Calu3 (cell line): ENCODE results near the gene PRKN. TPM values are rescaled to one million over a fixed set of nuclear protein-coding genes. Genes with fewer than 3 reads are reported as not detected.

Experiments used
- BruUV-seq: library from RNA; stranded (reverse); fragments of 400-500 nt; replicated peaks from 2 replicates; lab custom pipeline; 2021; lab: Mats Ljungman, UMichigan
- CTCF ChIA-PET: fragments of 300-600 bp; sonication (Branson Sonifier 250); formaldehyde crosslinking; loops from one replicate; lab custom pipeline; 2022; ENCODE audit warnings: antibody characterized with exemption; lab: Charles Lee
- DNase-seq: peaks from one replicate; pipeline ENCODE4 v3.0.0; 2022
- H3K27ac Mint-ChIP-seq: one replicate; pipeline ENCODE4 v1.8.0; 2022; ENCODE audit warnings: mixed read lengths; ENCODE audit not compliant: unreplicated experiment
- H3K27me3 Mint-ChIP-seq: one replicate; pipeline ENCODE4 v1.8.0; 2022; ENCODE audit warnings: mixed read lengths; ENCODE audit not compliant: unreplicated experiment
- H3K36me3 Mint-ChIP-seq: one replicate; pipeline ENCODE4 v1.8.0; 2022; ENCODE audit warnings: mild to moderate bottlenecking, moderate library complexity, mixed read lengths; ENCODE audit not compliant: insufficient read depth, unreplicated experiment
- H3K4me1 Mint-ChIP-seq: one replicate; pipeline ENCODE4 v1.8.0; 2022; ENCODE audit warnings: mild to moderate bottlenecking, low read depth, mixed read lengths; ENCODE audit not compliant: unreplicated experiment
- H3K4me3 Mint-ChIP-seq: one replicate; pipeline ENCODE4 v1.8.0; 2022; ENCODE audit warnings: mild to moderate bottlenecking, low read depth, moderate library complexity, mixed read lengths; ENCODE audit not compliant: unreplicated experiment
- H3K9me3 Mint-ChIP-seq: one replicate; pipeline ENCODE4 v1.8.0; 2022; ENCODE audit warnings: low read depth, mixed read lengths; ENCODE audit not compliant: unreplicated experiment
- intact Hi-C: fragments of 100-400 bp; cut with micrococcal nuclease; formaldehyde crosslinking; loops from one replicate; pipeline ENCODE4 v1.10.0; 2022; ENCODE audit not compliant: unreplicated experiment
- total RNA-seq: library from RNA; stranded (reverse); gene quantifications from 2 replicates; pipeline ENCODE4 v1.2.3, GENCODE V29; 2022
- TF ChIP-seq, protein P1 (sequence below): fragments of 200-600 bp; IDR thresholded peaks from one replicate; pipeline ENCODE4 v1.8.0; 2022; ENCODE audit warnings: antibody characterized with exemption; ENCODE audit not compliant: unreplicated experiment

PRKN gene
- total RNA-seq, 1 experiment from 2014 or later = 3.8 TPM

DNA sequence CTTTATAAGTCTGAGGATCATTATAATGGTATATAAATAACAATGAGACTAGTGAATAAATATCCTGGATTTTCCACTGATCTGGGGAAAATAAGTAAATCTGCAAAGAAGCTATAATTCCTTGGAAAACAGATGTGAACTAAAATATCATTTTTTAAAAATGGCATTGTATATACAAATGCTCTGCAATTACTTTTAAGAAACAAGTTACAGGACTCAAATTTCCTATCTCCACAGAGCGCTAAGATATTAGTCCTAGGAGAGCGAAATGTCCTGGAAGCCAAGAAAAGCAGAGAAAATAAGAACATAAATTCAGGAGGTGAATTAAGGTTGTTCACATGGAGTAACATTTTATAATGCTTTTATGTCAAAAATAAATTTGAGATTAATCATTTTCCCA, 61.3 kb downstream of the PRKN start:
- Mint-ChIP-seq H3K4me3 (no peak overlapping the region), H3K4me1 (no peaks in the 10 kb centered on the region), H3K27ac (no peak overlapping the region), H3K36me3 (no peaks in the 10 kb centered on the region), H3K27me3 (no peaks in the 10 kb centered on the region), H3K9me3 (no peaks in the 10 kb centered on the region)
- intact Hi-C loops = no loop called here
- no peak for DNase-seq
- CTCF ChIA-PET = no interaction called here
- no TSS peak for BruUV-seq
- TF ChIP-seq, protein P1, sequence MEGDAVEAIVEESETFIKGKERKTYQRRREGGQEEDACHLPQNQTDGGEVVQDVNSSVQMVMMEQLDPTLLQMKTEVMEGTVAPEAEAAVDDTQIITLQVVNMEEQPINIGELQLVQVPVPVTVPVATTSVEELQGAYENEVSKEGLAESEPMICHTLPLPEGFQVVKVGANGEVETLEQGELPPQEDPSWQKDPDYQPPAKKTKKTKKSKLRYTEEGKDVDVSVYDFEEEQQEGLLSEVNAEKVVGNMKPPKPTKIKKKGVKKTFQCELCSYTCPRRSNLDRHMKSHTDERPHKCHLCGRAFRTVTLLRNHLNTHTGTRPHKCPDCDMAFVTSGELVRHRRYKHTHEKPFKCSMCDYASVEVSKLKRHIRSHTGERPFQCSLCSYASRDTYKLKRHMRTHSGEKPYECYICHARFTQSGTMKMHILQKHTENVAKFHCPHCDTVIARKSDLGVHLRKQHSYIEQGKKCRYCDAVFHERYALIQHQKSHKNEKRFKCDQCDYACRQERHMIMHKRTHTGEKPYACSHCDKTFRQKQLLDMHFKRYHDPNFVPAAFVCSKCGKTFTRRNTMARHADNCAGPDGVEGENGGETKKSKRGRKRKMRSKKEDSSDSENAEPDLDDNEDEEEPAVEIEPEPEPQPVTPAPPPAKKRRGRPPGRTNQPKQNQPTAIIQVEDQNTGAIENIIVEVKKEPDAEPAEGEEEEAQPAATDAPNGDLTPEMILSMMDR = no peak

GRCh38 chr6:162653808-162654207, 73.8 kb downstream of the PRKN start:
- BruUV-seq = no TSS peak
- Mint-ChIP-seq H3K27ac (no peak overlapping the region), H3K36me3 (no peaks in the 10 kb centered on the region)

GRCh38 chr6:162651505-162651904, 76.1 kb downstream of the PRKN start:
- Mint-ChIP-seq H3K36me3 (no peaks in the 10 kb centered on the region), H3K27me3 (no peaks in the 10 kb centered on the region), H3K4me3 (no peak overlapping the region), H3K9me3 (no peaks in the 10 kb centered on the region), H3K27ac (no peak overlapping the region), H3K4me1 (no peaks in the 10 kb centered on the region)
- no peak for DNase-seq
- CTCF ChIA-PET = no interaction called here
- no TSS peak for BruUV-seq
- intact Hi-C loops = no loop called here
- TF ChIP-seq, protein P1 = no peak

More at GRCh38 chr6:162653808-162654207, 73.8 kb downstream of the PRKN start:
- no peak for DNase-seq
- intact Hi-C loops = no loop called here
- H3K4me3 Mint-ChIP-seq = no peak overlapping the region
- H3K4me1 Mint-ChIP-seq = no peaks in the 10 kb centered on the region
- H3K9me3 Mint-ChIP-seq = peaks cover 2% of the 10 kb centered on the region
- CTCF ChIA-PET = no interaction called here
- no peaks in the 10 kb centered on the region for H3K27me3 Mint-ChIP-seq
- TF ChIP-seq, protein P1 = no peak

DNA sequence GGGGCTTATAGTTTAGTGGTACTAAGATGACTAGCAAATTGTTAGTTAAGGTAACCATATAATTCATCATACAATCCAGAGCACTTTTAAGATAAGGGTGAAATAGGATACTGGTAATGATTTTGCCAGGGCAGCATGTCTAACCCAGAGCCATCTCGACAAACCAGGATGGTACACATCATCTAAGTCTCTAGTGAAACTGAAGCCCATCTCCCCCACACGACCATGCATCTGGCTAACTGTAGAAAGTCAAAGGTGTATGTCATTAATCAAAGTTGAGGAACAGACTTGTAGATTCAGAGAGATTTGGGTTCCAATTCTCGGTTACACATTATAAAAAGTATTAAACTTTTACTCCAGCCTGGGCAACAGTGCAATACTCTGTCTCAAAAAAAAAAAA, 78.3 kb downstream of the PRKN start:
- CTCF ChIA-PET = no interaction called here
- H3K27ac Mint-ChIP-seq = no peak overlapping the region
- no peaks in the 10 kb centered on the region for H3K36me3 Mint-ChIP-seq
- H3K4me3 Mint-ChIP-seq = no peak overlapping the region
- H3K4me1 Mint-ChIP-seq = no peaks in the 10 kb centered on the region
- no peak for DNase-seq
- no peaks in the 10 kb centered on the region for H3K27me3 Mint-ChIP-seq
- intact Hi-C loops = no loop called here
- no TSS peak for BruUV-seq
- TF ChIP-seq, protein P1 = no peak
- no peaks in the 10 kb centered on the region for H3K9me3 Mint-ChIP-seq

- DNase-seq = no peak
- no peaks in the 10 kb centered on the region for H3K27me3 Mint-ChIP-seq
- BruUV-seq = no TSS peak
- TF ChIP-seq, protein P1 = no peak
- CTCF ChIA-PET = no interaction called here
- no peaks in the 10 kb centered on the region for H3K9me3 Mint-ChIP-seq
- intact Hi-C loops = no loop called here
- H3K27ac Mint-ChIP-seq = no peak overlapping the region
- no peak overlapping the region for H3K4me3 Mint-ChIP-seq
- H3K36me3 Mint-ChIP-seq = no peaks in the 10 kb centered on the region
- H3K4me1 Mint-ChIP-seq = no peaks in the 10 kb centered on the region
Measured at GRCh38 chr6:162644153-162644552, 83.4 kb downstream of the PRKN start.
